Fibroblast of lung (primary cell): ENCODE results near the gene LCAT.

Experiments used
- CTCF ChIP-seq, 2 donors: IDR thresholded peaks in 1 of 2; conservative IDR thresholded peaks in 1 of 2; 1 replicate in 1 of 2; 2 replicates in 1 of 2; pipeline ENCODE4 v1.5.1; 2011 to 2012; ENCODE audit warnings: low read length in 2 of 2, control low read depth in 1 of 2, inconsistent platforms in 1 of 2, low read depth in 1 of 2, mild to moderate bottlenecking in 1 of 2
- EZH2 ChIP-seq: IDR thresholded peaks from 2 replicates; pipeline ENCODE4 v1.5.1; 2012; ENCODE audit warnings: low read length, control low read depth, mild to moderate bottlenecking; ENCODE audit errors: missing control alignments

- no peak for TF ChIP-seq EZH2
- no peak for TF ChIP-seq CTCF (conservative IDR thresholded peaks at IDR 0.05 in 1 of 2, IDR thresholded peaks at IDR 0.05 in 1 of 2; ENCODE audit: low read depth in 1 of 2, low read length in 2 of 2)
Observed at GRCh38 chr16:67954421-67955196, 10.7 kb upstream of the LCAT start.
